ENCODE measurements around the gene TBXAS1.

DNA sequence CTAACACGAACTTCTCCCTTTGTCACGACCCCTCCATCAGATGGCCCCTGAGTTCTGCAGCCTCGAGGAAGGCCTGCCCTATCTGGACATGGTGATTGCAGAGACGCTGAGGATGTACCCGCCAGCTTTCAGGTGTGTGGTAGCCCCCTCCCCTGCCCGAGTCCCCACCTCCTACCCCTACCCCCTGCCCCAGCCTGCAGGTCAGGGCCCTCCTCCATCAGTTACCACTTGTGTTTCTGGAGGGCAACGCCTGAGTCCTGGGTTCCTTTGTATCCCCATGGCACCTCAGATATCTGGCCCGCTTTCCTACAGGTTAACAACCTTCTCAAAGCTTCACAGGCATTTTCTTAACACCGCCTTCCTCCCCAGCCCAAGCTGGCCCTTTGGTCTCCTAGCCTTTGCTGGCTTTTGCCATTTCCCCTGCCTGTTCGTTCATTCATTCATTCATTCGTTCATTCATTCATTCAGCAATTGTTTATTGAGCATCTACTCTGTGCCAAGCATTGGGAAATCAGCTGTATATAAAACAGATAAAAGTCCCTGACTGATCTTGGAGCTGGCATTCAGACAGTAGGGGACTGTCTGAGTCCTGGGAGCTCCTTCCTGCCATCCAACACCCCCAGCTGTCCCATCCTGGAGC is 178.1 kb downstream of the TBXAS1 start:
- no peak for TF ChIP-seq CTCF (IDR thresholded peaks at IDR 0.05)
- TF ChIP-seq POLR2A (IDR thresholded peaks at IDR 0.05), result no peak

Data from heart left ventricle (tissue), 13 donors.